ENCODE measurements around the gene CLSTN3.
A peak's percentile ranks its signal among the peaks of the same experiment; 100 is the strongest.
"Not testable (repeated sequence)": the region's sequence is repeated elsewhere in the genome, so short reads cannot be mapped to it uniquely, and the experiment has no call there.

Gene CLSTN3

GRCh38 chr12:7103837-7104584 lies 26.2 kb upstream of the CLSTN3 start:
- DNase-seq: no peak

GRCh38 chr12:7106082-7106481 lies 24.1 kb upstream of the CLSTN3 start:
- no peak for DNase-seq

GRCh38 chr12:7107181-7107580 lies 23.0 kb upstream of the CLSTN3 start:
- not testable (repeated sequence) for DNase-seq

- DNase-seq: no peak
Observed at GRCh38 chr12:7107636-7108002, 22.6 kb upstream of the CLSTN3 start.

GRCh38 chr12:7108003-7108795 lies 22.0 kb upstream of the CLSTN3 start:
- DNase-seq: peak in 11 of 51 donors; percentile 1 to 53 (median 19)

GRCh38 chr12:7108796-7109571 lies 21.2 kb upstream of the CLSTN3 start, which contains the start of gene C1RL:
Gene C1RL, minus strand, starts transcription at chr12:7109214. Its CDS starts 34 bp downstream, at chr12:7109180.
- DNase-seq: peak in 49 of 51 donors; percentile 9 to 80 (median 60)

GRCh38 chr12:7109572-7109920 lies 20.6 kb upstream of the CLSTN3 start:
- DNase-seq: no peak

GRCh38 chr12:7110661-7111060 lies 19.5 kb upstream of the CLSTN3 start:
- no peak for DNase-seq

GRCh38 chr12:7112041-7112440 lies 18.1 kb upstream of the CLSTN3 start:
- DNase-seq: no peak

- DNase-seq: peak in 5 of 51 donors; percentile 5 to 34 (median 9)
Observed at GRCh38 chr12:7113389-7113871, 16.7 kb upstream of the CLSTN3 start.

GRCh38 chr12:7114008-7114407 lies 16.2 kb upstream of the CLSTN3 start:
- no peak for DNase-seq

- DNase-seq: no peak
Observed at GRCh38 chr12:7114851-7115250, 15.3 kb upstream of the CLSTN3 start.

- no peak for DNase-seq
Observed at GRCh38 chr12:7116196-7116595, 14.0 kb upstream of the CLSTN3 start.

GRCh38 chr12:7116916-7117315 lies 13.3 kb upstream of the CLSTN3 start:
- no peak for DNase-seq

GRCh38 chr12:7117670-7118069 lies 12.5 kb upstream of the CLSTN3 start:
- DNase-seq: no peak

- no peak for DNase-seq
Observed at GRCh38 chr12:7118881-7119280, 11.3 kb upstream of the CLSTN3 start.

- no peak for DNase-seq
Observed at GRCh38 chr12:7120166-7120565, 10.0 kb upstream of the CLSTN3 start.

- no peak for DNase-seq
Observed at GRCh38 chr12:7121324-7121723, 8.8 kb upstream of the CLSTN3 start.

GRCh38 chr12:7122811-7123769 lies 7.1 kb upstream of the CLSTN3 start:
- no peak for DNase-seq

- no peak for DNase-seq
Observed at GRCh38 chr12:7123806-7124522, 6.2 kb upstream of the CLSTN3 start.

Measured in hypothalamus (tissue), 51 donors.